GM19328 (cell line): Measurements from ENCODE around the gene GRK4.
"Not testable (repeated sequence)": the region's sequence is repeated elsewhere in the genome, so short reads cannot be mapped to it uniquely, and the experiment has no call there.

Experiments used
- ATAC-seq: cut with Tn5 transposase; IDR thresholded peaks from one replicate; pipeline ENCODE4 v1.9.1; 2021; ENCODE audit warnings: mild to moderate bottlenecking, moderate library complexity; ENCODE audit not compliant: unreplicated experiment

The GRK4 gene

DNA sequence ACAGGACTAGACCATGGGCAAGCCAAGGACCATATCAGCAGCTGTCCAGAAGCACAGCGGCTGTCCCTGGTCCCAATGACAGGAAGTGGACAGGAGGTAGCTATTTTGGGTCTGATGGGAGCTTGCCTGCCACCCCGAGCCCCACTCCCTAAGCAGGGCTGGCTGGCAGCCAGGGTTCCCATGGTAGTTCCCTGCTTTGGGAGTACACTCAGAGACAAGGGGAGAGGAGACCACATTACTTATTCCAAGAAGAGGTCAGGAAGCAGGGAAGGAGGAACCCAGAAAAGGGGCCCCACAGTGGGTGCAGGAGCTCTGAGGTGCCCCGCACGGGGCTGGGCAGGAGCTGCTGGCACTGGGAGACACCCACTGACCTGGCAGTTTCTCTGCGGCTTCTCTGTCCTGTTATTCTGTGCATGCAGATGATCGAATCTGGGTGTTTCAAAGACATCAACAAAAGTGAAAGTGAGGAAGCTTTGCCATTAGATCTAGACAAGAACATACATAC is 74.6 kb downstream of the GRK4 start:
- ATAC-seq, result no peak

DNA sequence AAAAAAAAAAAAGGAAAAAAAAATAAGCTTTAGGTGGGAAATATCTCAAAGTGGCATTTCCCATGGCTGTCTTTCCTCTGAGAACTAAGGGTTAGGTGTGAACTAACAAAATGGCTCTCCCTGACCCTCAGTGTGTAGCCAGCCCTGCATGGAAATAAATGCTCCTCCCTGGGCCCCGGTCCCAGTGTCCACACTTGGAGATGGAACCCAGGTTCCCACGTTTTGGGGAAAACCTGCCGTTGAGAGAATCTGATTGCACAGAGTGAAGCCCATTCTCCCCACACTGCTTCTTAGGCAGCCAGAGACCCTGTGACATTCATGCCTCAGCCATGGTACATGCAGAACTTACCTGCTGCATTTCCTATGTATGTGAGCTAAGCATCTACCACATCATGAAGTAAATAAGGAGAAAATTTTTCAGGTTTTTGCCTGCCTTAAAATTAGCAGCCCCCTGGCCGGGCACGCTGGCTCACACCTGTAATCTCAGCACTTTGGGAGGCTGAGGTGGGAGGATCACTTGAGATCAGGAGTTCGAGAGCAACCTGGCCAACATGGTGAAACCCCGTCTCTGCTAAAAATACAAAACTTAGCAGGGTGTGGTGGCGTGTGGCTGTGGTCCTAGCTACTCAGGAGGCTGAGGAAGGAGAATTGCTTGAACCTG is 76.5 kb downstream of the GRK4 start:
- no peak for ATAC-seq

DNA sequence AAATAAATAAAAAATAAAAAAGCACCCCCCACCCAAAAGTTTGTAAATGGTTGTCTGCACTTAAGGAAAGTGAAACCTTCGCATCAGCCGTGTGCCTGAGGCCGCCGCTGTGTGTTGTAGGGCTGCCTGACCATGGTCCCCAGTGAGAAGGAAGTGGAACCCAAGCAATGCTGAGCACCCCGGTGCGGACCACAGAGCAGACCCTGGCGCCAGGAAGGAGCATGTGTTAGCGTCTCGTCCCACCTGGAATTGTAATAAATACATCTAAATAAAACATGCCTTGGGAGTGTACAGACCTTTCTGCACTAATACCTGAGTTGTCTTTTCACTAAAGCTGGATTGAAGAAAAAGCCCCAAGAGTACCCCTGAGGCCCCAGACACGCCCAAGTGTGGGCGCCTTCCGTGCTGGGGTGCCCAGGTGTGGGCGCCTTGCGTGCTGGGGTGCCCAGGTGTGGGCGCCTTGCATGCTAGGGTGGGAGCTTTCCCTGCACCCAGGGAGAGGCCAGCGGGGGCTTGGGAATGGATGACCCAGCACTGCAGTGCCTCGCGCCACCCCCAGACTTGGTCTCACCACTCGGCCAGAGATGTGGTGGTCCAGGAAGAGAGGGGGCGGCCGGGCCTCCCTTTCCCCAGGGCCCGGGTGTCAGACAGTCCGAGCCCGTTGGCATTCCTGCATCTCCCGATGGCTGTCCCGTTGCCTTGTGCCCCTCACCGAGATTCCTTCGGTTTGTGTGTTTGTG is 77.3 kb downstream of the GRK4 start:
- ATAC-seq, result no peak

DNA sequence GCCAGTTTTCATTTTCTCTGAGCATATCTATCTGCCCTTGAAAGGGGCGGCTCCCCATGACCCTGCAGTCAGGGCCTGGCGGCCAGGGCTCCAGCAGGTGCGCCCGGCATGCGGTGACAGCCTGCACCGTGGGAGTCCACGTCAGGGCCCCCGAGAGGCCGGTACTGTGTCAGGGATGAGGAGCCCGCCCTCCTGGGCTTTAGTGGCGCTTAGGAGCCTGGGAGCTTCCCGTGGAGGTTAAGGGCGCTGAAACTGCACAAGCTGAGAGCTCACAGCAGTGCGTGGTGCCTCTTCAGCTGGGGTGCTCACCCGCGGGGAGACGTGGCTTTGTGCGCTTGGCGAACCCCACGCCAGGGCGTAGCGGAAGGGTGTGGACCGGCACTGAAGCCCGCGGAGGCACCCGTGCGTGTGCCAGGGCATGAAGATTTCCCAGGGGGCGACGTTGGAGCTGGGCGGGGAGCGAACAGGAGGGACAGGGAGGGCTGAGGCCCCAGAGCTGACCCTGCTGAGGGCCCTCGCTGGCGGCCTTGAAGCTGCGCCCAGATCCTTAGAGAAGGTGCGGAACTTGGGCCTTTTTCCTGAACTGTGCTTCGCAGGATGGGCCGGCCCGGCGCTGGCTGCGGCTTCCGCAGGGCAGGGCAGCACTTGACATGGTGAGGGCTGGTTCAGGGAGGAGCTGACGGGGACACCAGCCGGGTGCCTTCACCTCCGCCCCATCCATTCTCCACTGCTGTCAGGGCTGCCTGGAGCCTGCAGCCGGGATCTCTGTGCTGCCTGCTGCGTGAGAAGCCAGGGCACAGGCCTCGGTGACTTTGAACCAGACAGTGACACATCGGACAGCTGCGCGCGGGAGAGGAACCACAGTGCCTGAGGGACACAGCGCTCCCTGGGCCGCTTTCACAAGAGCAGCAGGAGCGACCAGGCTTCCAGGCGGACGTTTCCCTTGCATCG is 78.1 kb downstream of the GRK4 start:
- ATAC-seq, result no peak

DNA sequence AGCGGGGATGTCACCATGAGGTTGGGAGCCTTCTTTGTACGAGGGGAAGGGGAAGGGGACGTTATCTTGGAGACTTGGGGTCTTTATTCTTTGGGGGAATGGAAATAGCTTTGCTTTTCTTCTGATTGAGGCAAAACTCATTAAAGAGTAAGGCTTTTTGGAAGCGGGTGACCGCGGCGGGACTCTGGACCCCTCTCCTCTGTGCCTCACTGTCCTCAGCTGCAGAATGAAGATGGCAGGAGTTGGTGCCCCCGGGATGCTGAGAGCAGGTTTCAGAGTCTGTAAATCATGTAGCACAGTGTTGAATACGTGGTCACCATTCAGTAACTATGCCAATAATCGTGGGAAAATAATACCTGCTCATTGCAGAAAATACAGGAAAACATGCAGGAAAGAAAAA is 78.9 kb downstream of the GRK4 start:
- ATAC-seq, result no peak

DNA sequence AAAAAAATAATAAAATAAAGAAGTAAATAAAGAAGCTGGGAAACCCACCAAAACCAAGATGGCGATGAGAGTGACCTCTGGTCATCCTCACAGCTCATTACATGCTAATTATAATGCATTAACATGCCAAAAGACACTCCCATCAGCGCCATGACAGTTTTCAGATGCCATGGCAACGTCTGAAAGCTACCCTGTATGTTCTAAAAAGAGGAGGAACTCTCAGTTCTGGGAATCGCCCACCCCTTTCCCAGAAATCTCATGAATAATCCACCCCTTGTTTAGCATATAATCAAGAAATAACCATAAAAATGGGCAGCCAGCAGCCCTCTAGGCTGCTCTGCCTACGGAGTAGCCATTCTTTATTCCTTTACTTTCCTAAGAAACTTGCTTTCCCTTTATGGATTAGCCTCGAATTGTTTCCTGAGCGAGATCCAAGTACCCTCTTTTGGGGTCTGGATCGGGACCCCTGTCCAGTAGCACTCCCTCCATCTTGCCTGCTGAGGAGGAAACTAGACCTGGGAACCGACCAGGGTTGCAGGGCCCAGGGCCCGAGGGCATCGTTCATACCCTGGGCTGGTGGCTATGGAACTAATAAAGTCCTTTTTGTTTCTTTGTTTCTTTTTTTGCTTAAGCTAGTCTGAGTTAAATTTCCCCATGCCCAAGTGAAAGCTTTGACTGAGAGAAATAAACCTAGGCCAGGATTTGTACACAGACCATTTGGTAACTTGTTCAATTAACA is 80.1 kb downstream of the GRK4 start:
- ATAC-seq, result no peak

DNA sequence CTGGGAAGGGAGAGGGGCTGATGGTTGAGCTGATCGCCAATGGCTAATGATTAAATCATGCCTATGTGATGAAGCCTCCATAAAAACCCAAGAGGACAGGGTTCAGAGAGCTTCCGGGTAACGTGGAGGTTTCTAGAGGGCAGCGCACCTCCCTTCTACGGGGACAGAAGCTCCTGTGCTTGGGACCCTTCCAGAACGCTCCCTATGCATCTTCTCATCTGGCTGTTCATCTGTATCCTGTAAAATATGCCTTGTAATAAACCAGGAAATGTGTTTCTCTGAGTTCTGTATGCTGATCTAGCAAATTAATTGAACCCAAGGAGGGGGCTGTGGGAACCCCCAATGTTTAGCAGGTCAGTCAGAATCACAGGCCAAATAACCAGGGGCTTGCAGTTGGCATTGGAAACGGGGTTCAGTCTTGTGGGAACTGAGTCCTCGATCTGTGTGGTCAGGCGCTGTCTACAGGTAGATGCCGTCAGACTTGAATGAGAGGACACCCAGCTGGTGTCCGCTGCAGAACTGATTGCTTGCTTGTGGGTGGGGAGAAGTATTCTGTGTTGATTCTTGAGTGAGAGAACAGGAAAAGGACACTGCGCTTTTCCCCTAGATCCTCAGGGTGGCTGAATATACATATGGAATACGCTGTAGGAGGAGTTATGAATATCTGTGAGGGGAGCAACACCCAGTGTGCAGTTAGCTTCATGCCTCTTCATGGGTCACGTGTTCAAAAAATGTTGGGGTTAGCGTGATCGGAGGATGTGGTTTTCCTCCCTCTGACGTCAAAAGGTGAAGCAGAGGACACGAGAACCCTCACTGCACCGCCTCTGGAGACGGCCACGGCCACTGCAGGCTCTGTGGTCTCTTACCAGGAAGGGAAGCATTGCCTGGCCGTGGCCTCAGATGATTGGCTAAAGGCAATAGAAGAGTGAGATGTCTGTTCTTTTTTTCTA is 81.8 kb downstream of the GRK4 start:
- no peak for ATAC-seq

DNA sequence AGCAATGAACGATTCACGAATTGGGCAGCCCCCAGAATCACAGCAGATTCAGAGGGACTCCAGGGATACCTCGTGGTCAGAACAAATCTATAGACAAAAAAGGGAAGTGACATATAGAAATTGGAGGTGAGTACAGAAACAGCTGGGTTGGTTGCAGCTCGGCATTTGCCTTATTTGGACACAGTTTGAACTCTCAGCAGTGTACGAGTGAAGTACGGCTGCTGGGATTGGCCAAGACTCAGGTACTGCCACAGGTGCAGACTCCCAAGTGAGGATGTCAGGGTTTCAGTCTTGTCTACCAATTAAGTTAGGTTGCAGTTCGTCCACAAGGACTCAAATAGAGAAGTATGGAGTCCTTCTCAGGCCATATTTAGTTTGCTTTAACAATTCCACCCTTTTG is 82.8 kb downstream of the GRK4 start:
- no peak for ATAC-seq

DNA sequence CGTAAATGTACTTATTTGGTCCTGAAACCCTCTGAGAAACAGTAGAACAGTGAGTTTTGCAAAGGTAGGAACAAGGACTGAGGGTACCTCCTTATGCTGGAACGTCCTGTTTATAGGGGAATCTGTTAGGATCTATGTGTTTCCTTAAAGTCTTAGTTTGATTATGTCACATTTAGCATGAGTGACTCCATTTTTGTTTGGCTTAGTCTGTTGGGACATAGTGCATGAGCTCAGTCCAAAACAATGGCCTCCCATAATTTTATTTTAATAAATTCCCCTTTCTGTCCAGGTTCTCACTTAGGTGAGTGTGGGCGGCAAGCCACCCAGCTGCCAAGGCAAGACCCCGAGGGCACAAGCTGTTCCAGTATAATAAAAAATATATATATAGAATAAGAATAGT is 83.3 kb downstream of the GRK4 start:
- no peak for ATAC-seq

DNA sequence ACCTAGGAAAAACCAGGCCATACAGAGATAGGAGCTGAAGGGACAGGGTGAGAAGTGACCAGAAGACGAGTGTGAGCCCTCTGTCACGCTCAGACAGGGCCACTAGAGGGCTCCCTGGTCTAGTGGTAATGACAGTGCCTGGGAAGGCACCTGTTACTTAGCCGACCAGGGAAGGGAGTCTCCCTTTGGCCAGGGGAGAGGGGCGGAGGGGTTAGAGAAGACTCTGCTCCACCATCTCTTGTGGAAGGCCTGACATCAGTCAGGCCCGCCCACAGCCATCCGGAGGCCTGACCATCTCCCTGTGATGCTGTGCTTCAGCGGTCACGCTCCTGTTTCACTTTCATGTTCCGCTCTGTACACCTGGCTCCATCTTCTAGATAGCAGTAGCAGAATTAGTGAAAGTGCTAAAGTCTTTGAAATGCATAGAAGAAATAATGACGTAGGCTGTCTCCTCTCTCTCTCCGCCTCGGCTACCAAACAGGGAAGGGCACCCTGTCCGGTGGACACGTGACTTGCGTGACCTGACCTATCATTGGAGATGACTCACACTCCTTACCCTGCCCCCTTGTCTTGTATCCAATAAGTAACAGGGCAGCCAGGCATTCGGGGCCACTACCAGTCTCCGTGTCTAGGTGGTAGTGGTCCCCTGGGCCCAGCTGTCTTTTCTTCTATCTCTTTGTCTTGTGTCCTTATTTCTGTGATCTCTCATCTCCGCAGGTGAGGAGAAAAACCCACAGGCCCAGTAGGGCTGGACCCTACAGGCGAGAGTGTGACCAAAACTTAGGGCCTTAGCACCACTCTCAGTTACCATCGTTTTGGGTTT is 84.3 kb downstream of the GRK4 start:
- ATAC-seq, result peak; percentile 97

DNA sequence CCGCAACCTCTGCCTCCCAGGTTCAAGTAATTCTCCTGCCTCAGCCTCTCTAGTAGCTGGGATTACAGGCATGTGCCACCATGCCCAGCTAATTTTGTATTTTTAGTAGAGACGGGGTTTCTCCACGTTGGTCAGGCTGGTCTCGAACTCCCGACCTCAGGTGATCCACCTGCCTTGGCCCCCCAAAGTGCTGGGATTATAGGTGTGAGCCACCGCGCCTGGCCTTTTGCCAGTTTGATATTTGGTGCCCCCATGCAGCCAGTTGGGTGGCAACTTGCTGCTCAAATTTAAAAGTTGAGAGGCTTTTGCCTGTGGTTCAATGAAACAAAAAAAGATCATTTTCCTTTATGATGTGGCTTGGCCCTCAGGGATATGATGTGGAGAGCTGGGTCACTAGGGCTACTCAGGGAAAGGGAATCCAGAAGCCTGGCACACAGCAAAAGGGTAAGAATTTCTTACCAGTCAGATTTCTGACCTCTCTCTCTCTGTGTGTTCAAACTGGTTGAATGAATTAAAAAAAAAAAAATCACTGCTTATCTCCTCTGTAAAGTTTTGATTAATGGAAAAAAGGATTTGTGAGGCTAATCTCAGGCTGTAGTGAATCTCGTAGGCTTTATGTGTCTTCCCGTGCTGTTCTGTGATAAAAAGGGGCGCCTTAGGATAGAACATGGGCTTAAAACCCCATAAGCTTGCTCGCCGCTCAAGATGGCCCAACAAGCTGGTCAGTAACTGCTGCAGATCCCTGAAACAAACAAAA is 87.9 kb downstream of the GRK4 start:
- not testable (repeated sequence) for ATAC-seq

DNA sequence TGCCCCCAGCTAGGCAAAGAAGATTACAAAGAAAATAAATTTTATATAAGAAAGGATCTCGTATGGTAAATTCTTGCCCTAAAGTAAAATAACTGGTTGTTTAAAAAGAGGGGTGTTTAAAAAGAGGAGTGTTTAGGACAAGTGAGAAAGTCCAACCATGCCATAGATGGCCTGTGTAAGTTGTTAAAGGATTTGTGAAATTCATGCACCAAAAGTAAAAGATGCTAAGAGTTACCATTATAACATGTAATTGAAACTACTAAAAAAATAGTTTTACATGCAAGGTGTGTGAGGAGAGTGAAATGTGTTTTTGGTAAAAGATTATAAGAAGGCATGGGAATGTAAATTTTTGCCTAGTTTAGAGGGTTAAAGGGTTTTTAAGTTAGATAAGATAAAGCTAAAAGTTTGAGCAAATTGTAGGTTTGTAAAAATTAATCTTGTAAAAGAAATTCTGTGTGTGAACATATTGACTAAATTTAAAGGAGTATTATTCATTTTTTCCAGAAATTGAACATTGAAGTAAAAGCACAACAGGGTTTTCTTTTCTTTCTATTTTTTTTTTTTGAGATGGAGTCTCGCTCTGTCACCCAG is 90.9 kb downstream of the GRK4 start:
- no peak for ATAC-seq

DNA sequence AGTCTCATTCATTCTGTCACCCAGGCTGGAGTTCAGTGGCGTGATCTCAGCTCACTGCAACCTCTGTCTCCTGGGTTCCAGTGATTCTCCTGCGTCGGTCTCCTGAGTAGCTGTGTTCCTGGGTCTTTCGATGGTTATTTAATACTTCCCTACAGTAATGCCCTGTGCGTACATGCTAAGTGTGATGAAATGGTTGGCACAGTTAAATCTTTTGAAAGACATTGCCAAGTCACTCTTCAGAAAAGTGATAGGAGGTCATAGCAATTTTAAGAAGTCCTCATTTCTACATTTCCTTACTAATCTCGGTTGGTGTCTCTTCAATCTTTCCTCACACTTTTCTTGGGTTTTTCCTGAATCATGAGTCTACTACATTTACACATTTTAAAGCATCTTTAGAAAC is 96.6 kb downstream of the GRK4 start:
- no peak for ATAC-seq

DNA sequence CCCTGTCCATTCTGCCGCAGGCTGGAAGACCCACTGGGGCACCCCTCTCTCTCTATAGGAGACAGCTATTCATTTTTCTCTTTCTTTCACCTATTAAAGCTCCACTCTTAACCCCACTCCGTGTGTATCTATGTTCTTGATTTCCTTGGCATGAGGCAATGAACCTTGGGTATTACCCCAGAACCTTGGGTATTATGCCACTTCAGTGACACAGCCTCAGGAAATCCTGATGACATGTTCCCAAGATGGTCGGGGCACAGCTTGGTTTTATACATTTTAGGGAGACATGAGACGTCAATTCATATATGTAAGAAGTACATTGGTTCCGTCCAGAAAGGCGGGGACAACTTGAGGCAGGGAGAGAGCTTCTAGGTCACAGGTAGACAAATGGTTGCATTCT is 97.6 kb downstream of the GRK4 start:
- ATAC-seq, result no peak

DNA sequence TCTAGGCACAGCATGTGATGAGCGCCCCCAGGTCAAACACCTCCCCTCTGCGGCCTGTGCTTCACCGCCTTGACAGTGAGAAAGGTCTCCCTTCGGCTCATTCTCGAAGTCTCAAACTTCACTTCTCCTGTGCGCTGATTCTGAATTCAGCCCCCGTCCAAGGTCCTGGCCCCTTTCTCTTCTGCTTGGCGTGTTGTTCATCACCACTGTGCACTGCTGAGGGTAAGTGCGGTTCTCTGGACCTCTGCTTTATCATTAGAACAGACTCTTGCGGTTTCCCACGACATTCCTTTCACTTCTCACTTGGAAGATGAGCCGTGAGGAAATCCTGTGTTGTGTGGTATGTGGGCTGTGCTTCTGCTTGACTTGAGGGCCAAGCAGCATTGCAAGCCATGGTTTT is 99.1 kb downstream of the GRK4 start:
- ATAC-seq, result no peak

DNA sequence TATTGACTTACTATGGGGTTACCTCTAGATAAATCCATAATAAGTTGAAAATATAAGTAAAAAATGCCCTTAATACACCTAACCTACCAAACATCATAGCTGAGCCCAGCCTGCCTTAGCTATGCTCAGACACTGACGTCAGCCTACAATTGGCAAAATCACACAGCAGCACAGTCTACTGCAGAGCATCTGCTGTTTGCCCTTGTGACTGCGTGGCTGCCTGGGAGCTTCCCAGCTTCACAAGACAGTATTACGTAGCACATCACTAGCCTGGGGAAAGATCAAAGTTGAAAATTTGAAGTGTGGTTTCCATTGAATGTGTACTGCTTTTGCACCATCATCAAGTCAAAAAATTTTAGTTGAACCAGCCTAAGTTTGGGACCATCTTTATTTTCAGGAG is 102.2 kb downstream of the GRK4 start:
- ATAC-seq, result no peak

DNA sequence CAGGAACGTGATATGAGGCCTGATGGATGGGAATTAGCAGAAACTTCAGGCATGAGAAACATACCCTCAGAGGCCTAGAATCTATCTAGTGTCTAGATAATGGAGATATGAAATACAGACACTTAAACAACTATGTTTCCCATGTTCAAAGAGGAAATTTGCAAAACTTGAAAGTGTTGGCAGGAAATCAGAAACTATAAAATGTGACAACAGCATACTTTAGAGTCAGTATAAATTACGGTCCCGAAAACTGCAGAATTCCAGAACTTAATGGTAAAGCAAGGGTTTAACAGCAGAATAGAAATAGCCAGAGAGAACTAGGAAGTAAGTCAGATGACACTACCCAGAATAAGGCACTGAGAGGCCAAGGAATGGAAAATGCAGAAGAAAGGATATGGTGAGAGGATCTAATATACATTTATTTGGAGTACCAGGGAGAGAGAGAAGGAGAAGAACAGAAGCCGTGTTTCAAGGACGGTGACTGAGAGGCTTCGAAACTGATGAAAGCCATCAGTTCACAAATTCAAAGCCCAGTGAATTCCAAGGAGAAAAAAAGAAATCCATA is 103.5 kb downstream of the GRK4 start:
- no peak for ATAC-seq
